Osteocyte (in vitro differentiated cells): ENCODE data around the gene PTPN3. TPM values are rescaled to one million over a fixed set of nuclear protein-coding genes. Genes with fewer than 3 reads are reported as not detected.

Source experiments
- DNase-seq: peaks from one replicate; pipeline ENCODE4 v3.0.0; 2021; ENCODE audit warnings: mixed read lengths; ENCODE audit not compliant: unreplicated experiment; ENCODE audit errors: extremely low spot score
- H3K27ac Mint-ChIP-seq: one replicate; pipeline ENCODE4 v1.8.0; 2021; ENCODE audit warnings: mild to moderate bottlenecking, mixed read lengths; ENCODE audit not compliant: unreplicated experiment
- H3K27me3 Mint-ChIP-seq: one replicate; pipeline ENCODE4 v1.8.0; 2021; ENCODE audit warnings: mixed read lengths; ENCODE audit not compliant: unreplicated experiment
- H3K36me3 Mint-ChIP-seq: one replicate; pipeline ENCODE4 v1.8.0; 2021; ENCODE audit warnings: mixed read lengths; ENCODE audit not compliant: unreplicated experiment
- H3K4me1 Mint-ChIP-seq: one replicate; pipeline ENCODE4 v1.8.0; 2021; ENCODE audit warnings: mixed read lengths; ENCODE audit not compliant: unreplicated experiment
- H3K4me3 Mint-ChIP-seq: one replicate; pipeline ENCODE4 v1.8.0; 2021; ENCODE audit warnings: mild to moderate bottlenecking, moderate library complexity, mixed read lengths; ENCODE audit not compliant: unreplicated experiment
- H3K9me3 Mint-ChIP-seq: one replicate; pipeline ENCODE4 v1.8.0; 2021; ENCODE audit warnings: mixed read lengths; ENCODE audit not compliant: unreplicated experiment
- total RNA-seq: library from RNA; stranded (reverse); gene quantifications from 2 replicates; pipeline ENCODE4 v1.2.1, GENCODE V29; 2021
- TF ChIP-seq, protein P1 (sequence below): fragments of 200-600 bp; sonication (generic); IDR thresholded peaks from 2 replicates; pipeline ENCODE4 v1.5.0; 2021; ENCODE audit warnings: antibody characterized with exemption, mild to moderate bottlenecking, moderate library complexity

Gene PTPN3
- total RNA-seq, 1 donor from 2014 or later, result 4.7 TPM

DNA sequence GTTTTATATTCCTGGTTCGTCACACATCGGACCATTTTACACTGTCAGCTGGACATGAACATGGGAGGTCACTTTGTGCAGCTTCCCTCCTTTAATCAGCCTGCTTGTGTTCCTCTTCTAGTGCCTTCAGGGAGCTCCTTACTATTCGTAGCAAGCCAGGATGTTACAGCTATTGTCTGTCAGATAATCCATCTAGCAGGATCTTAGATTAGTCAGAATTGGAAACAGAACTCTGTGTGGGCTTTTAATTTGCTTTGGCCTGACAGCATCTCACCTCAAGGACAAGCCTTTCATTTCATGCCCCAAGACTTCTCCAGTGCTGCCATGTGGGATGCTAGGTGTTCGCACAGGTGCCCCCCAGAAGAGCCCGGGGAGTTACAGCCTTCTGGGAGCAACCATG, 147.1 kb downstream of the PTPN3 start:
- no peaks in the 10 kb centered on the region for H3K9me3 Mint-ChIP-seq
- no peak overlapping the region for H3K27ac Mint-ChIP-seq

DNA sequence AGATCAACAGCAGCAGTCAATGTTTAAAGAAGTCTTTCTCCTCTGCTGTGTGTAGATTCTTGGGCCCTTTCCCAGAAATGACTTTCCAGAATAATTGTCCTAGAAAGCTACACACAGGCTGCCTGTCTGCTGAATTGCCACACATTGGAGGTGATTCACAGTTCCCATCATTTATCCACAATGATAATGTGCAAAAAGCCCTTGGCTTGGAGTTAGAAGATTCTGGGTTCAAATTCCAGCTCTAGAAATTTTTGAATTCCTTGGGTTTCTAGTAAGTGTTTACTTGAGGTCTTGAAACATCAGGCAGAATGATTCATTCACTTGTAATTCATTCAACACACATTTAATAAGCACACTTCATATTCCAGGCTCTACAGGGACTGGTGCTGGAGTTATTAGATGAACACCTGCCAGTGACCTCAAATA, 148.7 kb downstream of the PTPN3 start:
- H3K4me3 Mint-ChIP-seq, result no peak overlapping the region
- H3K36me3 Mint-ChIP-seq, result no peaks in the 10 kb centered on the region
- H3K4me1 Mint-ChIP-seq, result peaks cover 14% of the 10 kb centered on the region
- no peak overlapping the region for H3K27ac Mint-ChIP-seq
- DNase-seq, result no peak
- TF ChIP-seq, protein P1, sequence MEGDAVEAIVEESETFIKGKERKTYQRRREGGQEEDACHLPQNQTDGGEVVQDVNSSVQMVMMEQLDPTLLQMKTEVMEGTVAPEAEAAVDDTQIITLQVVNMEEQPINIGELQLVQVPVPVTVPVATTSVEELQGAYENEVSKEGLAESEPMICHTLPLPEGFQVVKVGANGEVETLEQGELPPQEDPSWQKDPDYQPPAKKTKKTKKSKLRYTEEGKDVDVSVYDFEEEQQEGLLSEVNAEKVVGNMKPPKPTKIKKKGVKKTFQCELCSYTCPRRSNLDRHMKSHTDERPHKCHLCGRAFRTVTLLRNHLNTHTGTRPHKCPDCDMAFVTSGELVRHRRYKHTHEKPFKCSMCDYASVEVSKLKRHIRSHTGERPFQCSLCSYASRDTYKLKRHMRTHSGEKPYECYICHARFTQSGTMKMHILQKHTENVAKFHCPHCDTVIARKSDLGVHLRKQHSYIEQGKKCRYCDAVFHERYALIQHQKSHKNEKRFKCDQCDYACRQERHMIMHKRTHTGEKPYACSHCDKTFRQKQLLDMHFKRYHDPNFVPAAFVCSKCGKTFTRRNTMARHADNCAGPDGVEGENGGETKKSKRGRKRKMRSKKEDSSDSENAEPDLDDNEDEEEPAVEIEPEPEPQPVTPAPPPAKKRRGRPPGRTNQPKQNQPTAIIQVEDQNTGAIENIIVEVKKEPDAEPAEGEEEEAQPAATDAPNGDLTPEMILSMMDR, result no peak
- H3K27me3 Mint-ChIP-seq, result peaks cover 18% of the 10 kb centered on the region
- H3K9me3 Mint-ChIP-seq, result no peaks in the 10 kb centered on the region

More for the DNA sequence above, 147.1 kb downstream of the PTPN3 start:
- H3K27me3 Mint-ChIP-seq, result peaks cover 26% of the 10 kb centered on the region
- peaks cover 7% of the 10 kb centered on the region for H3K4me1 Mint-ChIP-seq
- no peak overlapping the region for H3K4me3 Mint-ChIP-seq
- no peaks in the 10 kb centered on the region for H3K36me3 Mint-ChIP-seq
- DNase-seq, result no peak
- TF ChIP-seq, protein P1, result no peak

DNA sequence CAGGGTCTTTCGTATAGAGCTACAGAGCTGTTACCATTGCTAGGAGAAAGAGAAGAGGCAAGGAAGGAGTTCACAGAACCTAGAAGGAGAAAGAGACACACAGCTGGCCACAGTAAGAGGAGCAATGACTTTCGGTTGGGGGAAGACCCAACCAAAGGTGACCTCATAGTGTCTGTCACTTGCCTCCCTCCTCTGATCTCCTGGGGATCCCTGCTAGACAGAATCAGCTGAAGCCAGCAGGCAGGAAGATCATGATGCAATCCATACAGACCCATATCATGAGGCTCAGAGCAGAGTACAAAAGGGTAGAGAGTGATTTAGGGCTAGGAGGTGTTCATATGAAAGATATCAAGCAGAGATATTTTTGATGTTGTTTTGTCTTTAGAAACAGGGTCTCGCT, 151.2 kb downstream of the PTPN3 start:
- peaks cover 2% of the 10 kb centered on the region for H3K27me3 Mint-ChIP-seq
- H3K9me3 Mint-ChIP-seq, result no peaks in the 10 kb centered on the region
- TF ChIP-seq, protein P1, result no peak
- no peak overlapping the region for H3K27ac Mint-ChIP-seq
- no peak for DNase-seq
- H3K36me3 Mint-ChIP-seq, result no peaks in the 10 kb centered on the region
- peaks cover 14% of the 10 kb centered on the region for H3K4me1 Mint-ChIP-seq
- H3K4me3 Mint-ChIP-seq, result no peak overlapping the region

GRCh38 chr9:109344866-109345265, 153.2 kb downstream of the PTPN3 start:
- Mint-ChIP-seq H3K36me3 (no peaks in the 10 kb centered on the region), H3K27me3 (peaks cover 2% of the 10 kb centered on the region), H3K4me1 (peaks cover 15% of the 10 kb centered on the region), H3K27ac (no peak overlapping the region), H3K9me3 (no peaks in the 10 kb centered on the region), H3K4me3 (no peak overlapping the region)
- TF ChIP-seq, protein P1, result no peak
- no peak for DNase-seq

GRCh38 chr9:109342878-109343277, 155.2 kb downstream of the PTPN3 start:
- Mint-ChIP-seq H3K36me3 (no peaks in the 10 kb centered on the region), H3K27ac (no peak overlapping the region), H3K9me3 (no peaks in the 10 kb centered on the region), H3K4me1 (peaks cover 8% of the 10 kb centered on the region), H3K4me3 (no peak overlapping the region), H3K27me3 (peaks cover 2% of the 10 kb centered on the region)
- DNase-seq, result no peak
- TF ChIP-seq, protein P1, result no peak
